GM19467 (cell line): Measurements from ENCODE around the gene FLYWCH1.

Experiments
- ATAC-seq: cut with Tn5 transposase; IDR thresholded peaks from one replicate; pipeline ENCODE4 v1.9.1; 2021; ENCODE audit warnings: mild to moderate bottlenecking, moderate library complexity; ENCODE audit not compliant: unreplicated experiment

FLYWCH1 gene

DNA sequence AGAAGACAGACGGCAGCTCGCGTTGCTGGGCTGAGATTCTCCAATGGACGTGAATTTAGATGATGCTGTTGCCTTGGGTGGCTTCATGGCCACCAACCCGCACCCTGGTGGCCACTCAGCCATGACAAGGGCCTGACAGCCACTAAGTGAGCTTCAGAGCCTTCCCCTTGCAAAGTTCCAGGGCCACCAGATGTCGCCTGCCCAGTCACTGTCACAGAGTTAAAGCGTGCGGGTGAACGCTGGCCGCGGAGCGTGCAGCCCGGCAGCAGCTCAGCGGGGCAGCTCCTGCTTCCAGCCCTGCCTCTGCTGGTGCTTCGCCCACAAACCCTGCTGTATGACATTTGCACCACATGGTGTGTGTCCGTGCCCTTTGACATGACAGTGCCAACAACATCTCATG lies 39.0 kb downstream of the FLYWCH1 start:
- no peak for ATAC-seq

DNA sequence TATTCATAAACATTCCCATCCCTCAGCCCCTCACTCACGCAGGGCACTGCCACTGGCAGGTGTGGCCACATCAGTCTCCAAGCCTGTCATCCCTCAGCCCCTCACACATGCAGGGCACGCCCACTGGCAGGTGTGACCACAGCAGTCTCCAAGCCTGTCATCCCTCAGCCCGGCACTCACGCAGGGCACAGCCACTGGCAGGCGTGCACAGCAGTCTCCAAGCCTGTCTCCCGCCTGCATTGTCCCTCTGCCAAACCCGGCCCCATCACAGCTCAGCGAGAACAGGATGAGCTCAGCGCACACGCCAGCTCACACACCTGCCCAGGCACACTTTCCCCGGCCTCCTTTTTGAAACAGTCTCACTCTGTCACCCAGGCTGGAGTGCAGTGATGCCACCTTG lies 40.9 kb downstream of the FLYWCH1 start:
- ATAC-seq: no peak

DNA sequence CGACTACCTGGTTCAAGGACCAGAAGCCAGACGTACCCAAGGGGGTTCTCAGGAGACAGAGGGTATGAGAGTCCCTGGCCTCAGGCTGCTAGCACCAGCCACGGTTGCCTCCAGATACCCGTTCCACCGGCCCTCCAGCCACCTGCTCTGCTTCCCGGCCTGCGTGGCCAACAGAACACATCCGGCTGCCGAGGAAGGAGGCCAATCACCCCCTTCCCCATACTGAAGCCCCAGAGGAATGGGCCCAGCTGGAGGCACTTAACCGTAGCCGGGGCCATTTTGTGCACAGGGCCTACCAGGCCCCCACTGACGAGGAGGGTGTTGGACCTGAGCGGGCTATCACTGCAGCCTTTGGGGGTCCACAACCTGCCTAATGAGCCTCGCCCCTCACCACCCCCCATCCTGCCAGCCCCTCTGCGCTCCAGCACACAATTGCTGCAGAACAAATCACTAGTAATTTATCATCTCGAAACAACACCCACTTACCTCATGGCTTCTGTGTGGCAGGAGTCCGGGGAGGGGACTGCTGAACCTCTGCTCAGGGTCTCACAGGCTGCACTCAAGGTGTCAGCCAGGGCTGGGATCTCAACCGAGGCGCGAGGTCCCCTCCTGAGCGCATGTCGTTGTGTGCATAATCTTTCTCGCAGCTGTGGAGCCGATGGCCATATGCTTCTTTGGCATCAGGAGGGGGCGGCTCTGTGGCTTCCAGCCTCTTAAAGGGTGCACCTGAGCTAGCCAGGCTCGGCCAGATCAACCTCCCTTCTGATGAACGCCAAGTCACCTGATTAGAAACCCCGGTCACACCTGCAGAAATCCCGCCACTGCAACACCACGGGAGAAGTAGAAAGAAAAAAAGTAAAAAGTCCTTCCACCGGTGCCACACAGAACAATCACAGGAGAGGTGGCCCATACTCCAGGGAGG lies 42.2 kb downstream of the FLYWCH1 start:
- ATAC-seq: no peak

DNA sequence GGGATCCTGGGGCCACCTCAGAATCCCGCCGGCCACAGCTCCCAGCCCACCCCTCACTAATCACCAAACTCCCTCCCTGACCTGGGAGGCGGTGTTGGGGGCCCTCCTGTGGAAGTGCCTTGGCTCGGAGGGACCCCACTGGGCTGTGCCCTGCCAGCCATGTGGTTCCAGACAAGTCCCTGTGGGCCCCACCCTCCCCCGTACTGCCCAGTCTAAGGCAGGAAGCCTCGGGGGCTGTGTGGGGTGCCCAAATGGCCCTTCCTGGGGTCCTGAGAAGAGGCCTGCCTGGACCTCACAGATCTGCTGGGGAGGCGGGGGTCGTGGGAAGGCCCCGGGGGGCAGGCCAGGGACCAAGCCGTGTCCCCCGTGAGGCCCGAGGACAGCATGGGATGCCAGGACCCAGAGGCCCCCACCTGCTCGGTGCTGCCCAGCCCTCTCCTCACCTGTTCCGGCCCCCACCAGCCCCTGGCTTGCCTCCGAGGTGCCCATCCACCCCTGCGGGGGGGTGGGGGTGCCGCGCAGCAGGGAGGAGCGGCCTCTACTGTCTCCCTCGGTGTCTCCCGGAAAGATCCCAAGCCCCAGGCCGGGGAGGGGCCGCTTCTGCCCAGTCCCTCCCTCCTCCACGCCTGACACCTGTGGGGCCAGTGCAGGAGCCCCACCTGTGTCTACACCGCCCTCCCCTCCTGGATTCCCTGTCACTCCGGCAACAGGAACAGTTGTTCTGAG lies 43.1 kb downstream of the FLYWCH1 start:
- ATAC-seq: no peak

DNA sequence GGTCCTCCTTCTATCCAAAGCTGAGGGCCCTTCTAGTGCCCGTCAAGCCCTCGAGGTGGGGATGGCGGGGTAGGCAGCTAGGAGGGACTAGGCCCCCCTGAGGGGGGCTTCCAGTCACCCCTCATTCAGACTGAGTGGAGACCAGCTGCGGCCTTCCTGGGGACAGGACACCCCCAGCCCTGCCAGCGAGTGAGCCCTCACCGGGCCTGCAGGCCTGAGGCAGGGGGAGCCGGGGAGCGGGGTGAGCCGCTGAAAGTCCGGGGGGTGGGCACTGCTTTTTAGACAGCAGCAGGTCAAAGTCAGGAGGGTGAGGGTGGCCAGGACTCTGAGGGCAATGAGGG lies 43.7 kb downstream of the FLYWCH1 start:
- ATAC-seq: no peak

DNA sequence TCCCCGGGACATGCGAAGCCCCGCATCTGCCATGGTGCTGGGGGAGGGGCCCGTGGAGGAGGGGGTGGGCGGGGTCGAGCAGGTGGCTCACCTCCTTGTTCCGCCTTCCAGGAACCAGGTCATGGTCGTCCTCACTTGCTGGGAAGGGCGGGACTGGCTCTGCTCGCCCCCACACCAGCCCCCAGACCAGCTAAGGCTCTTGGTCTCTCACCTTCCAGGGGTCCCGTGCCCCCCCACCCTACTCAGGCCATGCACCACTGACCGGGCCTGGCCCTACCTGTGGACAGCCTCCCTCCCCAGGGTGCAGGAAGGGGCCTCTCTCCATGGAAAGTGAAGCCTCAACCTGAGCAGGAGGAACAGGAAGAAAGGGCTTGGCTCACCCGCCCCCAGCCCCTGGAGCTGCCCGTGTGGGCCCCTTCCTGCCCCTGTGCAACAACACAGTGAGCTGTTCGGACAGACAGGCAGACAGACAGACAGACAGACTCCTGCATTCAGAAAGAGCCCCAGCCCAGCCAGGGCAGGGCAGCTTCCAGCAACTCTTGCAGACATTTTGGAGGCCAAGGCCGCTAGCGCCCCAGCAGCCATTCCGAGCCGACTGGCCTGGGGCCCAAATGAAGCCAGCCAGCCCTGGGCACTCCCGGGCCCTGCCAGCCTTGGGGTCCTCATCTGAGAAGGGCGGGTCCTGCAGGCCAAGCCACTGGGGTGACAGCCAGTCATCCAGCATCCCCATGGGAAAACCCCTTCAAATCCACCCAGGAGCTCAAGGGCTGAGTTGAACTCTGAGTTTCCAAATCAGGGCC lies 44.2 kb downstream of the FLYWCH1 start:
- no peak for ATAC-seq

DNA sequence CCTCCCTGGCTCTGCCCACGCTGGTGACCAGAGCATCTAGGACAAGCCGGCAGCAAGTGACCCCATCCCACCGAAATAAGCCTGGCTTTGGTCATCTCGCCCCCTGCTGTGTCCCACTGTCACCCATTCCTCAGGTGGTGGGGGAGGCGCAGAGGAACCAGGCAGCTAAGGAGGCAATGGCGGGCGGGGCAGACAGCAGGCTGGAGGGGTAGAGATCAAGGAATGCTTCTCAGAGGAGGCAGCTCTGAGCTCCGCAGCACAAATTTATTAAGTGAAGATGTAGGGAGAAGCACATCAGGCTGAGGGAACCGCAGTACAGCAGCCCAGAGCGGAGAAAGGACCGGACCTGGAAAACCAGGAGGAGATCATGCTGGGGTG lies 44.8 kb downstream of the FLYWCH1 start:
- ATAC-seq: no peak

DNA sequence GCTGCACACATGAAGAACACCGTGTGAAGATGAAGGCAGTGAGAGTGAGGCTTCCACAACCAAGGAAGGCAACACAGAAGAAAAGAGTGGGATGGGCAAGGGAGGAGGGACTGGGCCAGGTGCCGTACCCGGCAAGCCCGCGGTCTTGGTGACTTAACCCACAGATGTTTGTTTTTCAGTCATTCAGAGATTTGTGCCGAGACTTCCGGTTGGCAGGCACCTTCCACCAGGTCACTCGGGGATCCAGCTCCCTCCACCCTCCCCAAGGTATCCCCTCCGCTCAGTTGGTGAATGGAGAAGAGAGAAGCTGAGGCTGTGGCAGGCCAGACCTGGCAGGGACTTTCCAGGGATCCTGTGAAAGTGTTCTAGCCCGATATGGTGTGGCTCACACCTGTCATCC lies 47.5 kb downstream of the FLYWCH1 start:
- no peak for ATAC-seq

DNA sequence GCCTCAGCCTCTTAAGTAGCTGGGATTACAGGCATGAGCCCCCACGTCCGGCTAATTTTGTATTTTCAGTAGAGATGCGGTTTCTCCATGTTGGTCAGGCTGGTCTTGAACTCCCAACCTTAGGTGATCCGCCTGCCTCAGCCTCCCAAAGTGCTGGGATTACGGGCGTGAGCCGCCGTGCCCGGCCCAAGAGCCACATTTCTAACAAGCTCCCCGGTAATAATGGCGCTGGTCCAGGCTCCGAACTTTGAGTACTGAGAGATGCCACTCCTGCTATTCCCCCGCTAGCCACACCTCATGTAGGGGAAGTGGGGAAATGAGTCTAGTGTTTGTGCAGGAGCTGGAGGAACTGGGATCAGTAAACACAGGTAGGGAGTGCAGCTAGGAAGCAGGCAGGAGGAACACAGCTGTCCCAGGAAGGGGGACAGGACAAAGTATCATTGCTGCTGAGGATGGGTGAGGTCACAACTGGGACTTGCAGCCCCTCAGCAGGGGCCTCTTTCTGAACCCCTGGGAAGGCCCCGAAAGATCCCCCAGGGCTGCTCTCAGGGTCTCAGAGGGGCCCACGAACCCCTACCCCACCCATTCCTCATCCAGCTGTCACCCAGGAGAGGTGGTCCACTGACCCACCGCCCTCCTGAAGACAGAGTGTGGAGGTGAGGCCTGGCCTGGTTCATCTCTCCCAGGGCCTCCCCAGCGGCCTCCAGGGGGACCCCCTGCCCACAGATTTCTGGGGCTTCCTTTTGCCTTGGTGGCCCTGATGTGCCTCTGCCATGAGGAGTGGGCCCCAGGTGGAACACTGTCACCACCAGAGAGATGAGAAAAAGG lies 48.7 kb downstream of the FLYWCH1 start:
- ATAC-seq: no peak

DNA sequence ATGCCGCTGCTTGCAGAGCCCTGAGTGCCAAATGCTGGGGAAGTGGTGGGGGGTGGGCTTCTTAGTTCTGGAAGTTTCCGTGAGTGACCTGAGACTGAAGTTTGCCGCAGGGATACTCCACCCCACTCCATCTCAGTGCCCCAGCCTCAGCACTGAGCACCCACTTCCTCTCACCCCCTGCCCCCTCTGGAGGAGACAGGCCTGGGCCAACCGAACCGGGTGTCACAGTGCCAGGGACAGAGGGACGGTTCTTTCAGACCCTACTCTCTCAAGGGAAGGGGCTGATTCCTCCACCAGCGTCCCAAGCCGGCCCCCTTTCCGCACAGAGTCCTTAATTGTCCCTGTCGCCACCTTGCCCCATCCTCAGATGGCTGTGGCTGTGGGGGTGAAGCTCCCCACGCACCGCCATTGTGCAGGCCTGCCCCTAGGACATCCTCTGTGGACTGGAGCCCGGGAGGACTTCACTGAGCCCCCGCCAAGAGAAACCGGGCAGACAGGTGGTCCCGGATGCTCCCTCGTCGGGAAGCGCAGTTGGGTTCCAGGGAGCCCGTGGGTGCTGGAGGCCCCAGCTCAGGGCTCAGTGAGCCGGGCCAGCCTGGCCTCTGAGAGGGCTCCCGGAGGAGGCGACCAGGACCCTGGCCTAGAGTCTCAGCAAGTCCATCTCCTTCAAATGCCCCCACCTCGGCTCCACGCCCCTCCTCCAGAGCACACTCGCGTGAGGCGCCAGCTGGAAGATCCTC lies 50.8 kb downstream of the FLYWCH1 start:
- no peak for ATAC-seq

DNA sequence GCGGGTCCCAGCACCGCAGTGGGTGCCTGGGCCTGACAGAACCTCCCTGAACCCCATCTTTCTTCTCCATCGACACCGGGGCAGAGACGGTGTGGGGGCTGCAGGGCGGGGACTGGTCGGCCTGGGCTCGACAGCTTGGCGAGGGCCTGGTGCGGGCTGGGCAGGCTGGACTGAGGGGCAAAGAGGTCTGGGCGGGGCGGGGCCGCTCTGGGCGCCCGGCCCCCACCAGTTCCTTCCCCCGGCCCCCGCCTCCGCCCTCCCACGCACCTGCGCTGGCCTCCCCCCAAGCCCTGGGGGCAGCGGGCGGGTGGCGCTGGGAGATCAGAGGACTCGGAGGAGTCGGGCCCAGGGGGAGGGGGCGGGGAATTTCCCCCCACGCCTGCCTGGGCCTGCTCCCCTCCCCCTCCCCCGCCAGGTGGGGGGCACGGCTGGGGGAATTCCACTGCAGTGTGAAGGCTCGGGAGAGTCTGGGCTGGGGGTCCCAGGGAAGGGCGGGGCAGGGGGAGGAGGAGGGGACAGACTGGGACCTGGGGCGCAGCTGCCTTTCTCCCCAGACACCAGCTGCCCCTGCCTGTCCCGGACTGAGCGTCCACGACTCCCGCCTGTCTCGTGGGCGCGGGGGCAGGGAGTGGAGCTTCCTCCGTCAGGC lies 51.5 kb downstream of the FLYWCH1 start:
- no peak for ATAC-seq

DNA sequence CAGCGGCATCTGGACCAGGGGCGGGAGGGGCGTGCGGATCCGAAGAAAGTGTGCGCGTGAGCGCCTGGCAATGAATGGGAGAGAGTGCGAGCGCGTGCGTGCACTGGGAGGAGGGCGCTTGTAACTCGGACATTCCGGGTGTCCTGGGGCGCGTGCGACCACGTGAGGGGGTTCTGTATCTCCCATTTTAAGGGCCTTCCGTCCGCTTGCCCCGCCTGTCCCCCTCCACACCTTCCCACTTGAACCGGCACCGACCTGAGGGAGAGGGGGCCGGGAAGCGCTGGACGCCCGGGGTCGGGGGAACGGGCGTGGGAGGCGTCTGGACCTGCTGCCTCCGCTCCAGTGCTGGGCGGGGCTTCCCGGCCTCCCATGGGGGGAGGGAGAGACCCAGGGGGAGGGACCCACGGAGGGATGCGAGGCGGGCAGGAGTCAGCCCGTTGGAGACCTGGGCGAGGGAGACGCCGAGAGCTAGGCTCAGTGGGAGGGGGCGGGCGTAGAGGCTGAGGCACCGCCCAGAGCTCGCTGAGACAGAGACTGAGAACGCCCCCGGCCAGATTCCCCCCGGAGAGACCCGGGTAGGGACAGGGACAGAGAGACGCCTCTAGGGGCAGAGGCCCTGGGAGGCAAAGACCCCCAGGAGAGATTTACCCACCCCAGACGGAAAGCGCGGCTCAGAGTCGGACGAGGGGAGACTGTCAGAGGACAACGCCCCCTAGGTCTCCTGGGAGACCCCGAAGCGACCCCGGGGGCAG lies 52.2 kb downstream of the FLYWCH1 start, which contains the start of gene KREMEN2:
Gene KREMEN2, plus strand, starts transcription at position 553 of the 752 bp plus-strand sequence. CDS start 246 bp downstream, outside the sequence.
- ATAC-seq: no peak

DNA sequence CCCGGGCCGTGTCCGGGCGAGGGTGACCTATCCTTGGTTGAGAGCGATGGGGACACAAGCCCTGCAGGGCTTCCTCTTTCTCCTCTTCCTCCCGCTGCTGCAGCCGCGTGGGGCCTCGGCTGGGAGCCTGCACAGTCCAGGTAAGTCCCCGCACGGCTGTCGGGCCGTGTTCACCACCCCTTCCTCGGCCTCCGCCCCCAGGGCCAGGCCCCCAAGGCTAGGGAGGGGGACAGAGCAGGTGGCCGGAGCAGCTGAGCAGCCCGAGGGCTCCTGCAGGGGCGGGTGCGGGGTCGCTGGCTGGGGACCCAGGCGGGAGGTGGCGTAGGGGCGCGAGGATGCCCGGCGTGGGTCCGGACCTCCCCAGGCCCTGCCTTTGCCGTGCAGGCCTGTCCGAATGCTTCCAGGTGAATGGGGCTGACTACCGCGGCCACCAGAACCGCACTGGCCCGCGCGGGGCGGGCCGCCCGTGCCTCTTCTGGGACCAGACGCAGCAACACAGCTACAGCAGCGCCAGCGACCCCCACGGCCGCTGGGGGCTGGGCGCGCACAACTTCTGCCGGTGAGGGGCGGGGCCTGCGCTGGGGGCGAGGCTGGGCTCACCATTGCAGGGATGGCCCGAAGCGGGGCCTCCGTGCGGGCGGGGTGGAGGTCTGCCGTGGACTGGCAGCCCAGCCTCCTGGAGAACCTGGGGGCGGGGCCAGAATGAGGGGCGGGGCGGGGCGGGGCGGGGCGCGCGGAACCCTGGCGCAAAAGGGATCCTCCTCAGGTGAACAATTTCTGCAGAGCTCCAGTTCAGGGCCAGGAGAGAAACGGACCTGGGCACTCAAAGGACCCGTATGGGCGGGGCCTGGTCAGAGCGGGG lies 53.0 kb downstream of the FLYWCH1 start:
- no peak for ATAC-seq

DNA sequence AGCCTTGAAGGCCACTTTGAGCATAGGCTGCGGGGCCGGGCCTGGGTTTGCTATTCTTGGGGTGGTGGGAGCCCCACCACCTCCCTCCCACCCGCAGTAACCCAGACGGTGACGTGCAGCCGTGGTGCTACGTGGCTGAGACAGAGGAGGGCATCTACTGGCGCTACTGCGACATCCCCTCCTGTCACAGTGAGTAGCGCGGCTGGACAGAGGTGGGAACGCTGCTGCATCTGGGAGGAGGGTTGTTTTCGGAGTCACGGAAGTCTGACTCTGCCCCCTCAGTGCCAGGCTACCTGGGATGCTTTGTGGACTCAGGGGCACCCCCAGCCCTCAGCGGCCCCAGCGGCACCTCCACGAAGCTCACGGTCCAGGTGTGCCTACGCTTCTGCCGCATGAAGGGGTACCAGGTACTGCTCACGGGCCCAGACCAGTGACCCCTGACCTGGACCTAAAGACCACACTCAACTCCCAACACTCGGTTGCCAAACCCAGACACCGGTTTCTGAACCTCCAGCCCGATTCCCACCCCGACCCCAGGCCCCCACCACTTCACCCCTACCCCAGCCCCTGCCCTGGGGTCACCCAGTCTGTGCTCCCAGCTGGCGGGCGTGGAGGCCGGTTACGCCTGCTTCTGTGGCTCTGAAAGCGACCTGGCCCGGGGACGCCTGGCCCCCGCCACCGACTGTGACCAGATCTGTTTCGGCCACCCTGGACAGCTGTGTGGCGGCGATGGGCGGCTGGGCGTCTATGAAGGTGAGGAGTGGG lies 54.5 kb downstream of the FLYWCH1 start:
- no peak for ATAC-seq

DNA sequence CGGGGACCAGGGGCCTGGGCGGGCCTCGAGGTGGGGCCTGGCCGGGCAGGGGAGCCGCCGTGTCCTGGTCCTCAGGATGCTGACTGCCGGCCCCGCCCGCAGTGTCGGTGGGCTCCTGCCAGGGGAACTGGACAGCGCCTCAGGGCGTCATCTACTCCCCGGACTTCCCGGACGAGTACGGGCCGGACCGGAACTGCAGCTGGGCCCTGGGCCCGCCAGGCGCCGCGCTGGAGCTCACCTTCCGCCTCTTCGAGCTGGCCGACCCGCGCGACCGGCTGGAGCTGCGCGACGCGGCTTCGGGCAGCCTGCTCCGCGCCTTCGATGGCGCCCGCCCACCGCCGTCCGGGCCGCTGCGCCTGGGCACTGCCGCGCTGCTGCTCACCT lies 55.1 kb downstream of the FLYWCH1 start:
- ATAC-seq: no peak

DNA sequence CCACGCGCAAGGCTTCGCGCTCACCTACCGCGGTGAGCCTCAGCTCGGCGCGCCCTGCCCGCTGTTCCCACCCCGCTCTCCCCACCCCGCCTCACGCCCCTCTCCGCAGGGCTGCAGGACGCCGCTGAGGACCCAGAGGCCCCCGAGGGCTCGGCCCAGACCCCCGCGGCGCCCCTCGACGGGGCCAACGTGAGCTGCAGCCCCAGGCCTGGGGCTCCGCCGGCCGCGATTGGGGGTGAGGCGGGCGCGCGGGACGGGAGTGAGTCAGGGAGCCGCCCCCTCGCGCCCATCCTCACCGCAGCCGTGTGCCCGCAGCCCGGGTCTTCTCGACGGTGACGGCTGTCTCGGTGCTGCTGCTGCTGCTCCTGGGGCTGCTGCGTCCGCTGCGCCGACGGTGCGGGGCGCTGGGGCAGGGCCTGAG lies 55.5 kb downstream of the FLYWCH1 start:
- ATAC-seq: no peak

DNA sequence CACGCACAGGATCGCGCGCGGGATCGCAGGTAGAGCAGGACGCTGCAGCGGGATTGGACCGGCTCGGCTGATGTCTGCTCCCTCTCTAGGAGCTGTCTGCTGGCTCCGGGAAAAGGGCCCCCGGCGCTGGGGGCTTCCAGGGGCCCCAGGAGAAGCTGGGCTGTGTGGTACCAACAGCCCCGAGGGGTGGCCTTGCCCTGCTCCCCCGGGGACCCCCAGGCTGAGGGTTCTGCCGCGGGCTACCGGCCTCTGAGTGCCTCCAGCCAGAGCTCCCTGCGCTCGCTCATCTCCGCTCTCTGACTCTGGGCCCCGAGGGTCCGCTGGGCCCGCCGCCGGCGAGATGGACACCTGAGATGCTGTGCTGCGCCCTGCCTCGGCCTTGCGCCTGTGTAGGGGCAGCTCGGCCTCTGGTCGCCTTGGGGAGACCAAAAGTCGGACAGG lies 56.0 kb downstream of the FLYWCH1 start:
- ATAC-seq: no peak
